ENCODE measurements around the gene SCAI.
"Not testable (repeated sequence)": the region's sequence is repeated elsewhere in the genome, so short reads cannot be mapped to it uniquely, and the experiment has no call there.

Gene SCAI

DNA sequence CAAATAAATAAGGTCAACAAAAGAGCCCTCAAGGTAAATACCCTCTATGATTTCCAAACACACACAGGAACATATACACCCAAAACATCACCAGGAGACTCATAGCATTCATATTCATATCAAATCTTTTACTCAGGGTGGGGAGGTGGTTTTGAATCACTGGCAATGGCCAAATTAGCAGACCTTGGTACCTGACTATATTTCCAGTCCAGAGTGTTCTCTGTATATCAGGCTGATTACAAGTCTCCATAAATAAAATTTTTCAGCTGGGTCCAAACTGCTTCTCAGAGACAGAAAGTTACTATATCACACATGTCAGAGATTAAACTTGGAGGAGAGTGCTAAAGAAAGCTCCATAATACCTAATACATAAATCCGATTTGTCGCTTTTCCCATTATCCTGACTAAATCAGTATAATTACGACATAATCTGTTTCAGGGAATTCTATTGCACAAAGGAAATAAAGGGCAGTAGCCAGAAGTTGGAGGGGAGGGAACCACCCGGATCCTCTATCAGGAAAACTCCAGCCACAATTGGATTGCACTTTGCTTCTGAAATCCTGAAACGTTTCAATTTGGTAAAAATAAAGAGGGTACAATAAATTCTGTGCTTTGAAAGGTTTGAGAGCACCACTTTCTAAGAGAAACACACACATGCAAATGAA, 195.5 kb downstream of the SCAI start:
- no peak for DNase-seq (ENCODE audit: low read depth in 2 of 2)

DNA sequence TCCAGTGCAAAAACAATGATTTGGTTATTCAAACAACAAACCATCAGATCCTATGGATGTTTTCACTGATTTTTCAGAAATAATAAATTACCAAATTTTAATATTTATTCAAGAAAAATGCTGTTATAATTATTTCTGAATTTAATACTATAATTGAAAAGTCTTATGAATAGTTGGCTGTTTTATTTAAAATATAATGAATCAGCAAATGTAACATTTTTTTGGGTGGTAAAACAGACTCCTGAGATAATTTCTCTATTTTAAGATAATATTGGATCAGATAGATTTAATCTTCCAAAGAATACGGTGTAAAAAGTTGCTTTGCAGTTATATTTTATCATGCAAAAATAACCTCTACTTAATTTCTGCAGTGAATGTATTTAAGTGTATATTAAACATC, 197.2 kb downstream of the SCAI start:
- DNase-seq (ENCODE audit: low read depth in 2 of 2): no peak

DNA sequence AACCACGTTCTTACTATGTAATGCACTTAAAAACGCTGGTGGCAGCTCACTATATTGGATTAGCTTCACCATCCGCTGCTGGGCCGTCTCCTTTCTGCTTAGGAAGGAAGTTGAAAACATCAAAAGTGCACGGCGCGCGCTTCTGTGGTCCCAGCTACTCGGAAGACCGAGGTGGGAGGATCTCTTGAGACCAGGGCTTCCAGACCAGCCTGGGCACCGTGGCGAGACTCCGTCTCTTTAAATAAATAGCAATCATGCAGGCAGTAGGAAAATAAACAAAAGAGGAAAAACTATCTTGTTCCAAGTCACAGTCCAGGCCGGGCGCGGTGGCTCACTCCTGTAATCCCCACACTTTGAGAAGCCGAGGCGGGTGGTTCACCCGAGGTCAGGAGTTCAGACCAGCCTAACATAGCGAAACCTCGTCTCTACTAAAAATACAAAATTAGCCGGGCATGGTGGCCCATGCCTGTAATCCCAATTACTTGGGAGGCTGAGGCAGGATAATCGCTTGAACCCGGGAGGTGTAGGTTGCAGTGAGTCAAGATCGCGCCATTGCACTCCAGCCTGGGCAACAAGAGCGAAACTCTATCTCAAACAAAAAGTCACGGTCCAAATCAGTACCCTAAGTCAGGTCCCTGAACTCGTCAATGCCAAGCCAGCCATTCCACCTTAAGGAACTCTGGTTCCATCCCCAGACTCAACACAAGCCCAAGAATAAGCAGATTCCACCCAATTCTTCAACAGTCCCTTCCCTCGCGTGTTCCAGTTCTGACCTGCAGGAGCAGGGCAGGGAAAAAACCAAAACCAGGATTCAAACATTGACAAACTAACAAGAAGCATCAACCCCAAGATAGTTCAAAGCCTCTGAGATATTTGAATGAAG, 201.4 kb downstream of the SCAI start:
- peak; percentile 31 to 43 for DNase-seq (ENCODE audit: low read depth in 2 of 2)

DNA sequence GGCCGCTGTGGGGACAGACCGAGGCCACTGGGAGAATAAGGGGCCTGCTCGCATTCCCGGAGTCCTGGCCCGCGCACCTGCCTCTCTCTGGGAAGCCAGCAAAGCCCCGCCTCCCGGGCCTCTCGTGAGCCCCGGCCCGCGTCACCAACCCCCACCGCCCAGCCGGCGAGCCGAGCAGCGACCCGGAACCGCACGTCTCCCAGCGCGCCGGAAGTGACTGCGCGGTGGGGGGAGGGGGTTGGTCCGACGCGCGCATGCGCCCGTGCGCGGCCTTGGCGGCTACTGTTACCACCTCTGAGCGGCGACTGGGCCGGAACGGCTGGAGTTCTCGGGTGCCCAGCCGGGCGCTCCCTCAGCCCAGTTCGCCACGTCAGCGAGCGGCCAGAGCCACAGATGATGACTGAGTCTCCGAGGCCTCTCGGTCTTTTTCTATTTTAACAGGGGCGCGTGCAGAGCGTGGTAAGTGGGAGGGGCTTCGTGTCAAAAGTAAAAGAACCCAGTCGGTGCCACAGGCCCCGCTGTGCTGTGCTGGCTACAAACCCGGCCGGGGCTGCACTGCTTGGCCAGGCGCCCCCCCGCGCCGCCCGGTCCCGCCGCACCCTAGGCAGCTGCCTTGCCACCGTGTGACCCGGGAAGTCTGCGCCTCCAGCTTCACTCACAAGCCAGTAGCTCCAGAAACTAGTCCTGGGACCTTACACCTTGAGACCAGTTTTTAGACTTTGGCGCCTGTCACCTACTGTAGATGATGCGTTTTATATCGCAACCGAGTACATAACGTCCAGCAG, 202.2 kb downstream of the SCAI start, which contains the start of gene GOLGA1:
Gene GOLGA1, minus strand, starts transcription at position 190 of the 785 bp plus-strand sequence. CDS start 2,372 bp downstream, outside the sequence.
- peak; percentile 80 to 88 for DNase-seq (ENCODE audit: low read depth in 2 of 2)

DNA sequence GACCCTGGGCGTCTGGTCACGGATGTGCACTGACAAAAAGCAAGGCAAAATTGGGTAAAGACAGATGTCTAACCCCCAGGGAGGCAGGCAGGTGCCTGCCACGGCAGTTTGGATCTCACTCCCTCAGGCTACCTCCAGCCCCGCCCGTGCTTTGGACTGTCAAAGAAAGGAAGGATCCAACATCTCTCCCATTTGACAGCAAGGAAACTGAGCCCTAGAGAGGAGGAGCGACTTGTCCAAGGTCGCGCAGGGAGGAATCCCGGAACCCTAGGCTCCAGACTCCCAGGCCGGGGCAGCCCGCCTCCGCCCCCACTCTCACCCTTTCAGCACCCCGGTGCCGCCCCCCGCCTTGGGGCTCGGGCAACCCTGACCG, 202.8 kb downstream of the SCAI start:
- no peak for DNase-seq (ENCODE audit: low read depth in 2 of 2)

DNA sequence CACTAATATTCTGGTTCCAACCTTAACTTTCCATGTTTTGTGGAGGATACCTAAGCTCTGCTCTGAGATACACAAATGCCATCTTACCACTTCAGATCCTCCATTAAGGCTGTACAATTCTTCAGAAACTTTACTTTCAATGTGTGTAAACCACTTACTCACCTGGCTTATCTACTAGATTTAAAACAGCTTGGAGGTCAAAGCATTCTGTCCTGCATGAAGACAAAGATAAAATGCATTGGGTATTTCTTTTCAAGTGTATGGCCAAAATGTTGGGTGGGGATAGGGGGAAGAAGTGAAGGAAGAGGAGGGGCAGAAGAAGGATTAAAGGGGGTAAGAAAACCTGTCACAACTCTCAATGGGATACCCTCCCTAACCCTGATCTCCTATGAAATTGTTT, 203.4 kb downstream of the SCAI start:
- no peak for DNase-seq (ENCODE audit: low read depth in 2 of 2)

DNA sequence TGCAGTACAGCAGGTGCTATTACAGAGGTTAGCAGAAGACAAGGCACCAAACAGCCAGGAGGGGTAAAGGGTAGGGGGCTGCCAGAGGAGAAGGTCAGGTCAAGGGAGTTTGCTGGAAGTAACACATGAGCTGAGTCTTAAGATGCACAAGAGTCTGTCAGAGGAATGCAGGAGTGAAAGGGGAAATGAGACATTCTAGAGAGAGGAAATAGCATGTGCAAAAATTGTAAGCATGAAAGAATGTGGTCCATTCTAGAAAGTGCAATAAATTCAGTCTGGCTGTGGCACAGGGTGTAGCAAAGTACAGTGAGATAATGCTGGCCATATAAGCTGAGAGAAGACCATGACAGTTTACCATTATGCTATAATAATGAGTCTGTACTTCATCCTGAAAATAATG, 209.0 kb downstream of the SCAI start:
- no peak for DNase-seq (ENCODE audit: low read depth in 2 of 2)

DNA sequence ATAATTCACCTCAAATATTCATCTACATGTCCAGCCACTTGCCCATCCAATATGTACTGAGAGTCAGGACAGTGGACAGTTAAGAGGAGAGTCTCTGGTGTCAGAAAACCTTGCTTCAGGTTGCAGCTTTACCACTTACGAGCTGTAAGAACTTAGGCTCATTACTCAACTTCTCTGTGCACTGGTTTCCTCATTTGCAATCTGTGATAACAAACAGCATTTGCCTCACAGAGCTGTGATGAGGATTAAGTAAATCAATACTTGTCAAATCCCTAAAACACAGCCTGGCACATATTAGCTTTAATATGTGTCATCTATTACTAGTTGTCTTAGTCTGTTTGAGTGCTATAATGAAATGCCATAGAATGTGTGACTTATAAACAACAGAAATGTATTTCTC, 211.0 kb downstream of the SCAI start:
- no peak for DNase-seq (ENCODE audit: low read depth in 2 of 2)

DNA sequence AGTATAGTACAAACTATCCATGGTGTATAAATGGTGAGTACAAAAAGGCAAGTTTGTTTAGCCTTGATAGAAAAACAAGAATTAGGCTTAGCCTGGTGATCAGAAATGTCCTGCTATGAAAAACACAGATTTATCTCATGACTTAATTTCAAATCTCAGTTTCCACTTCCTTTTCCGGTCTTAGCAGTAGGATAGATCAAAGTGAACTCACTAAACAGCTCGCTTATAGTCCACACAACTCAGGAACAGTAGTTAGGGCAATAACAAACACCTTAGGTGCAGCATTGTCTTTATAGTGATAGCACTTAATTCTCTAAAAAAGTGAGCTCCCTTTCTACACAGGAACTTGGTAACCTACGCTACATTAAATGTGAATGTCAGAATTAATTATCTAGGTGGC, 213.9 kb downstream of the SCAI start:
- no peak for DNase-seq (ENCODE audit: low read depth in 2 of 2)

DNA sequence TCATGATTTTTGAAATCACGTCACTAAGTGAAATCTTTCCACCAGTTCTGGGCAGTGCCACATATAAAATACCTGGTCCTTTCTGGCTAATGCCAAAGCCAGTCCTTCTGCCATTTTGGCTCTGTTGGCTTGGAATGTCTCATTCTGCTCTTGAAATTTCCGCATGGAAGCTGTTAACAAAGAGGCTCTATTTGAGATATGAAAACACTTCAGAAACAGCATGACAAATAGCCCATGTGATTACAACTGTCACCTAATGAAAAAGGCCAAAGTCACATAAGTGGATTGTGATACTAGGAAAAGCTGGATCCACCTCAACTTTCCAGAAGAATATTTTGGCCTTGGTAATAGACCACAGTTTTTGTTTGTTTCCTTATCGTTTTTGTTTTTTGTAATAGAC, 215.2 kb downstream of the SCAI start:
- DNase-seq (ENCODE audit: low read depth in 2 of 2): no peak

DNA sequence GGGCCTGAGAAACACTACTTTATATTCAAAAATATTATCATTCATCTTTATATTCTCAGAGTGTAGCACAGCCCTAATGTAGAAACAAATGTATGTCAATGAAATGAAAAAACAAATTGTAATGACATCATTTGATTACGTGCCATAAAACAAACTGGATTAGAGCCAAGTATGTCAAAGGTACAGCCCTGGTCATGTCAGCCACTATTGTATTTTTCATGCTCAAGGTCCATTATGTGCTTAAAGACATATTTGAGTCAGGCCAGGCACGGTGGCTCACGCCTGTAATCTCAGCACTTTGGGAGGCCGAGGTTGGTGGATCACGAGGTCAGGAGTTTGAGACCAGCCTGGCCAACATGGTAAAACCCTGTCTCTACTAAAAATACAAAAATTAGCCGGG, 222.9 kb downstream of the SCAI start:
- not testable (repeated sequence) for DNase-seq (ENCODE audit: low read depth in 2 of 2)

DNA sequence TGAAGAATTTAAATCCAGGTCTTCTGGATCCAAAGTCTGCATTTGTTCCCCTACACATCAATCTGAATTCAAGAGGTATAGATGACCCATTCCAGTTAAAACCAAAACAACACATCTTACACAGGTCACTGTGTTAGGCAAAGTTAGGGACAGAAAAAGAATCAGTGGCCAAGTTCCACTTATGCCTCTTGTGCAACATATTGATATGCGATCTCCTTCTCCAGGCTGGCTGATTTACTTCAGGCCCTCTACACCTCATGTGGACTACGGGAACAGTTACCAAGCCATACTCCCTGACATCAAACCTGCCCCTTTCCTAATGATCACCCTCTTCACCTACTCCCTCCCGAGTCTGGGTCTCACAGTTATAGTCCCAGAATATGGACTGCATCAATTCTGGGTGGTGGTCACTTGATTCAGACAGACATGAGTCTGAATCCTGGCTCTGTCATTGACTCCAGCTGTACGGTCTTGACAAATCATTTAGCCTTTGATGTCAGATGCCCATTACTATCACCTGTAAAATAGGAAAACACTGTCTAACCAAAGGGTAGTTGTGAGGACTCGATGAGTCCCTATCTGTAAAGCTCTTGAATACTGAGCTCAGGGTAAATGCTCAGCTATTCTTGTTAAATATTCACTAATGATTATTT, 228.4 kb downstream of the SCAI start:
- DNase-seq (ENCODE audit: low read depth in 2 of 2): no peak

DNA sequence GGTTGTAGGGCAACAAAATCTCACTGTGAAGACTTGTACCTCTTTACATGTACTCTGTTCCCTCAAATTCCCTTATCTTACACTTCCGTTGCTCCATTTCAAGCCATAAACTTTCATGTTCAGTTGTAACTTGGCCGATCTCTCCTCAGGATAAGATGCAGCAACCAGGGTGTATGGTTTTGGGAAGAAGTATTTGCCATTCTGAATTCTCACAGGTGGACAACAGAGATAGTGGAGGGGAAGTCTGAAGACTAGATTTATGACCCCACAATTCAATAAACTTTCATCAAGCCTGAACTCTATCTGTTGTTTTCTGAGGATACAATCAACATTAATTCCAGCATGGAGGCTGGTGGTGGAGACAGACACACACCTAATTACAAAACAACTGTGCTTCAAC, 229.9 kb downstream of the SCAI start:
- DNase-seq (ENCODE audit: low read depth in 2 of 2): no peak

DNA sequence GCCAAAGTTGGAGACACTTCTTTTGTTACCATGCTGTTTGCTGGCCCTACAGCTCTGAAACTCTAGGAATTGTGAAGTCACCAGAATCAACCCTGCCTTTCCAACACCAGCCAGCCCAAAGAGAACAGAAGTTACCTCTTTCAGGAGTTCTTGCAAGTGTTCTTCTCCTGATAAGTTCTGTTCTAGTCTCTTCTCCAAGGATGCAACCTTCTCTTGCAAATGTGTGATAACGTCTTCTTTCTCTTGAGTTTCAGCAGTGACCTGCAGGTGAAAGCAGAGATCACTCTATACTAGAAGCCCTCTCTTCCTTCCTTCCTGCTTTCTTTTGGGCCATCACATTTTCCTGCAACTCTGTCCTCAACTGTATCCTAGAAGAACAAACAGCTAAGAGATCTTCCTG, 231.6 kb downstream of the SCAI start:
- DNase-seq (ENCODE audit: low read depth in 2 of 2): no peak

DNA sequence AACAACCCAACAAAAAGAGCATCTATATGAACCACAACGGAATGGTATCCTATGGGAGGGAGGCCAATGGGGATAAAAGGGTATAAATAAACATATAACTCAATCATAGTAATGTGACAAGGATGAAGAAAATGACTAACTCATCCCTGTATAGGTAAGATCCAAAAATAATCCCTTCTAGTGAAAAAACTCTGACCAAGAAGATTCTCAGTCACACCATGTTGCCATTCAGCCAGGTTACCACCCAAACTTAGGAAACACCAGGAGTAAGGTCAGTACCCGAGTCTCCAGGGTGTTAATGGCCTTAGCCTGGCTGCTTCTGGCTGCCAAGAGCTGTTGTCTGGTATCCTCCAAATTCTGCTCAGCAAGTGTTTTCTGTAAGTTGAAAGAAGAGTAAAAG, 235.2 kb downstream of the SCAI start:
- DNase-seq (ENCODE audit: low read depth in 2 of 2): no peak

DNA sequence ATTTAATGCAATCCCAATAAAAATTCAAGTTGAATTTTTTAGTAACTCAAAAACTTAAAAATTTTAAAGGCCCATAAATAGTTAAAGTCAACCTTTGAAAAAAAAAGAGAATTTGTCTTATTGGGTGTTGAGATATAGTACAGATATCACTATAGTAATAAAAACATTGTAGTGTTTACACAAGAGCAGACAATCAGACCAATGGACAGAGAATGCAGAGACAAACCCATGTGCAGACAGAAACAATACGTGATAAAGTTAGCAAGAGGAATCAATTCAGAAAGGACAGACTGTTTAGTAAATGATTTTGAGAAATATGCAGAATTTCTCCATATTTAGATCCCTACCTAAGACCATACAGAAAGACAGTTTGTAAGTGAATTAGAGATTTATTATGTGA, 236.4 kb downstream of the SCAI start:
- no peak for DNase-seq (ENCODE audit: low read depth in 2 of 2)

DNA sequence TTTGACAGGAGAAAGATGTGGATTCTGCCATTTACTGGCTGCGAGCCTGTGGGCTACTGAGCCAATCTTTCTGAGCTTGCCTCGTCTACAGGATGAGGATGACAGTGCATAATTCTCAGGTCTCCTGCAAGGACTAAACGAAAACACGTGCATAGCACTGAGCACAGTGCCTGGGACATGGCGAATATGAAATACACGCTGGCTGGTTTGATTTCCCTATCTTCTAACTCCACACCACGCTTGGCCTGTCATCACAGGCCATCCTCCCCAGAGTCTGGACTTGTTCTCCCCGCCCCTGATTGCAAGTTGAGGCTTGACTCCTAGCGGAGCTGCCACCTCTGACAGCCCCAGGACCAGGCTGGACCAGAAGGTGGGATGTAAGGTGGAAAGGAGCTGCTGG, 243.5 kb downstream of the SCAI start:
- no peak for DNase-seq (ENCODE audit: low read depth in 2 of 2)

DNA sequence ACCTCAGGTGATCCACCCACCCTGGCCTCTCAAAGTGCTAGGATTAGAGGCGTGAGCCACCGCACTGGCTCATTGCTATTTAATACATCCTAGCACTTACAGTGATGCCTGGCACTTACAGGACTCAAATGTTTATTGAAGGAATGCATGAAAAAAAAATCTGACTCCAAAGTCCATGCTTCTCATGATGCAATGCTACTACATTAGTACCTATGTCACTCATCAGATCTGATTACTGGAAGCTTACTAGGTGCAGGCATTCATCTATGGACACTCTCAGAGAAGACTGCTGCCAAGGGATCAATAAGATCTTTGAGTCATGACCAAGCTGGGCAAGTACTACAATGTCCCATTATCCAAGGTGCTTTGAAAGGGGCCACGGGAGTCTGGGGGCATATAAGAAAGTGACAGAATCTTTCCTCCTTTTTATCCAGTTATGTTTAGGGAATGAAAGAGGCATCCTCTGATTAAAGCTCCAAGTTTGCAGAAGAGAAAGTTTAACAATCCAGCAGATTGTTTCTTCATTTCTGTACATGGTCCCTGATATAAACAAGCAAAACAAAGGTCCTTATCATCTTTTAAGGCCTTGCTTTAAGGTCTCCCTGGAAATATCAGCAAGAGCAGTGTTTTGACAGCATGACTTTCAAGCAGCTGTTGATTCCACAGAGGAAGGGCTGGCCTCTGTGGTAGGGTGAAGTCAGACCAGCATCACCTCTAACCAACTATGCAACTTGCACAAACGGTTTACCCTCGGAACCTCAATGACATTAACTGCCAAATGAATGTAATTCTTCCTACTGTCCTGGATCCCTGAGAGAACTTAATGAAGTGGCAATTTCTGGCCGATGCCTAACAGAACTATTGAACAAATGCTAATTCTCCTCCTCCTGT, 245.5 kb downstream of the SCAI start:
- no peak for DNase-seq (ENCODE audit: low read depth in 2 of 2)

DNA sequence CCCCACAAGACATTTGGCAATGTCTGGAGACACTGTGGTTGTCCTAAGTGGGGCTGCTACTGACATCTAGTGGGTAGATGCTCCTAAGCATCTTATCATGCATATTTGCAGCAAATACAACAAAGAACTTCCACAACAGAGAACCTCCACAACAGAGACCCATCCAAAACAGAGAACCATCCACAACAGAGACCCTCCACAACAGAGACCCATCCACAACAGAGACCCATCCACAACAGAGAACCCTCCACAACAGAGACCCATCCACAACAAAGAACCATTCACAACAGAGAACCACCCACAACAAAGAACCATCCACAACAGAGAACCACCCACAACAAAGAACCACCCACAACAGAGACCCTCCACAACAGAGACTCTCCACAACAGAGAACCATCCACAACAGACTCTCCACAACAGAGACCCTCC, 248.6 kb downstream of the SCAI start:
- DNase-seq (ENCODE audit: low read depth in 2 of 2): no peak

DNA sequence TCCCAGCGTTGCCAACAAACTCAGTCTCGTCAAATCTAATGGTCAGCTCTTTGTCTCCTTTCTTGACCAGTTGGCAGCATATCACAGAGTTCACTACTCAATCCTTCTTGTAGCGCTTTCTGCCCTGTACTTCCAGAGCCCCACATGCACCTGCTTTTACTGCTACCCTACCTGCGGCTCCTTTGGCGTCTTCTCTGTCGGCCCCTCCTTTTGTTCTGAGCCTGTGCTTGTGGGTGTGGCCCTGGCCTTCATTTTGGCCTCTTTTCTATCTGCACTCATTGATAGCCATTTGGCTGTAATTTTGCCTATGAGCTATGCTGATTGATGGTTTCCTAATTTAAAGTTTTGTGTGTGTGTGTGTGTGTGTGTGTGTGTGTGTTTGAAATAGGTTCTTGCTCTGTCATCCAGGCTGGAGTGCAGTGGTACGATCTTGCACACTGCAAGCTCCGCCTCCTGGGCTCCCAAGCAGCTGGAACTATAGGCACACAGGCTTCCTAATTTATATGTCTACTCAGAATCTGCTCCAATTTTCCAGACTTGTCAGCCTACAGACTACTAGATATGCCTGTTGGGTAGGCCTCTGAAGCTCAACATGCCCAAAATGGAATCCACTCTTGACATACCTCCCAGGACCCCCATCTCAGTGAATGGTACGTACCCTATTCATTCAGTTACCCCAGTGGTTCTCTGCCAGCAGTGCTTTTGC, 249.1 kb downstream of the SCAI start:
- no peak for DNase-seq (ENCODE audit: low read depth in 2 of 2)
